Measurements from ENCODE around the gene TMBIM6. TPM values are rescaled to one million over a fixed set of nuclear protein-coding genes. Genes with fewer than 3 reads are reported as not detected.

Gene TMBIM6
- total RNA-seq, 4 donors from 2014 or later, result 201 to 298 (median 263) TPM

GRCh38 chr12:49811961-49812401 is 70.6 kb downstream of the TMBIM6 start:
- H3K27ac ChIP-seq, result no peak overlapping the region
- no peaks in the 10 kb centered on the region for H3K9me3 ChIP-seq
- peaks cover 4 to 7% of the 10 kb centered on the region in 2 donors for H3K4me1 ChIP-seq
- intact Hi-C loops (cut with DNase I; ENCODE audit: low total_unique reads), result no loop called here
- TF ChIP-seq CTCF (IDR thresholded peaks at IDR 0.05), result no peak
- TF ChIP-seq POLR2A (IDR thresholded peaks at IDR 0.05), result no peak
- H3K36me3 ChIP-seq, result no peaks in the 10 kb centered on the region
- no peak overlapping the region for H3K4me3 ChIP-seq
- no peak for DNase-seq
- H3K27me3 ChIP-seq, result no peaks in the 10 kb centered on the region

- no peaks in the 10 kb centered on the region for H3K27me3 ChIP-seq
- peaks cover 4 to 7% of the 10 kb centered on the region in 2 donors for H3K4me1 ChIP-seq
- no peaks in the 10 kb centered on the region for H3K9me3 ChIP-seq
- H3K4me3 ChIP-seq, result no peak overlapping the region
- H3K27ac ChIP-seq, result no peak overlapping the region
- no peak for TF ChIP-seq POLR2A (IDR thresholded peaks at IDR 0.05)
- H3K36me3 ChIP-seq, result no peaks in the 10 kb centered on the region
- intact Hi-C loops (cut with DNase I; ENCODE audit: low total_unique reads), result no loop called here
- DNase-seq, result no peak
Measured at GRCh38 chr12:49813131-49813530, 71.8 kb downstream of the TMBIM6 start.

Small RNAs within 50 kb of the gene (small RNA-seq; reads per million reads assigned to genes)
- gene AC020612.2, result not detected
- gene LSM6P2, result not detected

Other genes starting within 250 kb of the TMBIM6 start
- 1 to 10 TPM in 1 of 4 donors, under 1 TPM in 2, not detected in 1; under 0.01 to 1.7 (median 0.43) TPM for gene KCNH3, start 202.5 kb upstream of the TMBIM6 start, total RNA-seq
- 10 to 100 TPM; 20.0 to 81.2 (median 50.4) TPM for gene MCRS1, start 173.4 kb upstream of the TMBIM6 start, total RNA-seq
- gene FAM186B, start 135.9 kb upstream of the TMBIM6 start, total RNA-seq, result under 1 TPM in 3 of 4 donors, not detected in 1; 0.21 to 0.77 (median 0.30) TPM
- 10 to 100 TPM; 17.4 to 72.9 (median 25.4) TPM for gene PRPF40B, start 118.0 kb upstream of the TMBIM6 start, total RNA-seq
- gene FMNL3, start 34.2 kb upstream of the TMBIM6 start, total RNA-seq, result 10 to 100 TPM in 2 of 4 donors, 1 to 10 TPM in 2; 3.3 to 45.7 (median 20.4) TPM
- gene NCKAP5L, start 86.9 kb downstream of the TMBIM6 start, total RNA-seq, result 10 to 100 TPM in 2 of 4 donors, 1 to 10 TPM in 2; 4.1 to 26.1 (median 11.5) TPM
- 1 to 10 TPM; 2.1 to 7.2 (median 2.7) TPM for gene BCDIN3D, start 101.5 kb downstream of the TMBIM6 start, total RNA-seq
- 10 to 100 TPM in 1 of 4 donors, 1 to 10 TPM in 3; 1.0 to 11.9 (median 5.5) TPM for gene FAIM2, start 162.3 kb downstream of the TMBIM6 start, total RNA-seq
- gene AQP2, start 209.2 kb downstream of the TMBIM6 start, total RNA-seq, result not detected
- 1 to 10 TPM in 1 of 4 donors, not detected in 3; 2.3 TPM for gene AQP5, start 220.3 kb downstream of the TMBIM6 start, total RNA-seq
- under 1 TPM in 1 of 4 donors, not detected in 3; 0.35 TPM for gene AQP6, start 231.4 kb downstream of the TMBIM6 start, total RNA-seq